GM12865 (cell line): Measurements from ENCODE around the gene ALDH1A3.

Source experiments
- DNase-seq: peaks from one replicate; pipeline ENCODE4 v3.0.0; 2010; ENCODE audit warnings: low read depth
- H3K4me3 ChIP-seq: 2 replicates; pipeline ENCODE4 v1.5.1; 2011; ENCODE audit warnings: mild to moderate bottlenecking, low read depth, low read length, control low read depth
- TF ChIP-seq, protein P1 (sequence below): IDR thresholded peaks from 2 replicates; pipeline ENCODE4 v1.5.1; 2011; ENCODE audit warnings: low read length, control low read depth, low read depth, inconsistent platforms; ENCODE audit not compliant: insufficient read depth; ENCODE audit errors: missing control alignments

The ALDH1A3 gene

DNA sequence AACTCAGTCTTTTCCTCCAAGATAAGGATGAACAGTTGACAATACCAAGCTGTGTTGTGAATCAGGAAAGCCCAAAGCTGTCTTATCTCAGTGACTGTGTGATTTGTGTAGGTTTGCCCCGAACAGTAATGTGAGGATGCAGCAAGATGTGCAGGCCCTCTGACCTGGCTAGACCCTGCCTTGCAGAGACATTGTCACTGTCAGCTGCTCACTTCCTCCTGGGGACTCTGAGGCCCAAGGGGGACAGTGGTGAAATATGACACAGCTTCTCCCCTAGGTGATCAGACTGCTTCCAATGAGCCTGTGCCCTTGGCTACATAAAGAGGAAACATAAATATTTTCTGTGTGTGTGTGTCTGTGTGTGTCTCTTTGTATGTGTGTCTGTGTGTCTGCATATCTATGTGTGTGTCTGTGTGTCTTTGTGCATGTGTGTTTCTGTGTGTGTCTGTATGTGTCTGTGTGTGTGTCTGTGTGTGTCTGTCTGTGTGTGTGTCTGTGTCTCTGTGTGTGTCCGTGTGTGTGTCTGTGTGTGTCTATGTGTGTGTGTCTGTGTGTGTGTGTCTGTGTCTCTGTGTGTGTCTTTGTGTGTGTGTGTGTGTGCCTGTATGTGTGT, 61.2 kb downstream of the ALDH1A3 start:
- peak; percentile 83 for DNase-seq
- TF ChIP-seq, protein P1, sequence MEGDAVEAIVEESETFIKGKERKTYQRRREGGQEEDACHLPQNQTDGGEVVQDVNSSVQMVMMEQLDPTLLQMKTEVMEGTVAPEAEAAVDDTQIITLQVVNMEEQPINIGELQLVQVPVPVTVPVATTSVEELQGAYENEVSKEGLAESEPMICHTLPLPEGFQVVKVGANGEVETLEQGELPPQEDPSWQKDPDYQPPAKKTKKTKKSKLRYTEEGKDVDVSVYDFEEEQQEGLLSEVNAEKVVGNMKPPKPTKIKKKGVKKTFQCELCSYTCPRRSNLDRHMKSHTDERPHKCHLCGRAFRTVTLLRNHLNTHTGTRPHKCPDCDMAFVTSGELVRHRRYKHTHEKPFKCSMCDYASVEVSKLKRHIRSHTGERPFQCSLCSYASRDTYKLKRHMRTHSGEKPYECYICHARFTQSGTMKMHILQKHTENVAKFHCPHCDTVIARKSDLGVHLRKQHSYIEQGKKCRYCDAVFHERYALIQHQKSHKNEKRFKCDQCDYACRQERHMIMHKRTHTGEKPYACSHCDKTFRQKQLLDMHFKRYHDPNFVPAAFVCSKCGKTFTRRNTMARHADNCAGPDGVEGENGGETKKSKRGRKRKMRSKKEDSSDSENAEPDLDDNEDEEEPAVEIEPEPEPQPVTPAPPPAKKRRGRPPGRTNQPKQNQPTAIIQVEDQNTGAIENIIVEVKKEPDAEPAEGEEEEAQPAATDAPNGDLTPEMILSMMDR: no peak
- H3K4me3 ChIP-seq: peak overlapping the region; percentile 2

DNA sequence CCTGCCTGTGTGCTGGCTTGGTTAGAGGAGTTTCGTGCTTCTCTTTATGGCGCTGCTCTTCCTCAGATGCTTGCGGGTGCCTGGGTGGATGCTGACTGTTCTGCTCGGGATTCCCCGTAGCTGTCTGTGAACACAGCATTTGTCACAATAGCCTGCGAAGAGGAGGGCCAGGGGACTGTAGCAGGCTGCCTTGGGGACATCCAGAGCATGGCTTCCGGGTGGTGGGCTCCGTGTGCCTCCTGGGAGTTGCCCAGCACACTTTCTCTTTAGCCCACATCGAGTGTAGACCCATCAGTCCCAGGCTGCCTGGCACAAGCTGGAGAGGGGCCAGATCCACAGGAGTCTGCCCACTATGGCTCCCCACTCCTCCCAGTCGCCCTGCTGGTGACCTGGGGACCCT, 61.9 kb downstream of the ALDH1A3 start:
- H3K4me3 ChIP-seq: peak overlapping the region; percentile 2
- TF ChIP-seq, protein P1: no peak
- peak; percentile 86 for DNase-seq

DNA sequence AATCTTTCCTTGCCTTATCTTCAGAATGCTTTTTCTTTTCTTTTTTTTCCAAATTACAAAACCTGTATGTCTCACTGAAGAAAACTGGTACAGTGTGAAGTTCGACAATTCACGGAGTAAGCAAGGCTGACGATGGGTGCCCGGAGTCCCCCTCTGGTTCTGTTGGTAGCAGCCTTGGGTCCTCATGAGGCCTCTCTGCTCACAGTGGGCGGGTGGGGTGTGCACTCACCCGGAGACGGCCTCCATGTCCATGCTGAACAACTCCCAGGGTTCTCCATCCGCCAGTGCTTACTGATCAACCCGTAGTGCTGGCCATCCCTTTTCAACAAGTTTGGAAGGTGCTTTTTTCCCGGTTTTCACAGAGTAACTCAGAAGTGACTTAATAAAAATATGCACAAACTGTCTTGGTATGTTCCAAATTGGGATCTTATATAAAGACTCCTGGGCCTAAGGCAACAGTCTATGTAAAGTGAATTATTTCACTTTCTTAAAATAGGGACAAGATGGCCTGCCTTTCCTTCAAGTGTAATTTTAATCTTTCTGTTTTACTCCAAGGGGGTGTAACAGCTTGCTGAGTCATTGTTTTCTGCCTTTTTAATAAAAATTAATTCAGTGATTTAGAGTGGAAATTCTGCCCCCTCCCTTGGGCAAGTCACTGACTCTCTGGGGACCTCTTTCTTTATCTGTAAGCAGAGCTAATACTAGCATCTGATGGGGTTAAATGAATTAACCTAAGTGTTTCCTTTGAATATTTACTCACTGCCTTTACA, 63.2 kb downstream of the ALDH1A3 start:
- no peak for DNase-seq
- 0 out of 2 replicates have a peak overlapping the region, but pooled peaks have one; percentile 14 for H3K4me3 ChIP-seq
- TF ChIP-seq, protein P1: no peak

DNA sequence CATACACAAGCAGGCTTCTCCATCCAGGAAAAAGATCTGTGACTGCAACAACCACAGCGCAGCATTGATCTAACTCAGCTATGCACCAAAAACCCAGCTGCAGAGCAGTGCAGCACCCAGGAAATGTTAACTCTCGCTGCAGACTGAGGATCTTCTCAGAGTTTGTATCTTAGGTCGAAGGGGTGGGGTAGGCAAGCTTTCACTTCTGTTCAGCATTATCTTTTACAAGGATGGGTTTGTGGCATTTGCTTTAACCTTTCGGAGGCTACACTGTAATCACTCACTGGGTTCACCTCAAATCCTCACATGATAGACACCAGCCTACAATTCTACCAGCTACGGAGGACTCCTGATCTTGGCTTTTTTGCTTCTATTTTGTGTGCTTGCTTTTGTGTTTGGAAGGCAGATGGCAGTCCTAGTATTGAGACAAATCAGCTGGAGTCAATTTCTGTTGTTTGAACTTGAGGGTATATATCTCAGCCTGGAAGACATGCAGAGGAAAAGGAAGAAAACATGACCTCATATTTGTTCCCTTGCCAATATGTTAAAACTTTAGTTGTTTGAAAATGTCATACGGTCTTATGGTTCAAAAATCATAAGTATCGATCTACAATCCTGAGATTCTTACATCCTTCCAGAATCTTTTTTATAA, 64.7 kb downstream of the ALDH1A3 start:
- DNase-seq: peak; percentile 53
- no peak overlapping the region for H3K4me3 ChIP-seq
- TF ChIP-seq, protein P1: no peak

DNA sequence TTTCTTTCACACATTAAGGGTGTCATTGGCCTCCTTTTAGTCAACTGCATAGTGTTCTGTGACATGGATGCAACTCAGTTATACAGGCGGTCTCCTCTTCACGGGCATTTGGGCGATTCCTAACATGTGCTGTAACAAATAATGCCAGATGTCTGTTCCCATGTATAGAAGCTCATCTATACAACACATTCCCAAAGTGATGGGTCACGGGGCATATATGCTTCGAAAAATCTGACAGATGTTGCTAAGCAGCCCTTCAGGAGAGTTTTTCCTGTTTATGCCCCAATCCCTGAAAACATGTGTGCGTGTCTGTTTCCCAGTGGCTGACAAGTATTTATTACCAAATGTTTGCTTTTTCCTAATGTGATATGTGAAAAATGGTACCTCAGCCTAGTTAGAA, 65.4 kb downstream of the ALDH1A3 start:
- no peak for DNase-seq
- TF ChIP-seq, protein P1: no peak
- H3K4me3 ChIP-seq: no peak overlapping the region

DNA sequence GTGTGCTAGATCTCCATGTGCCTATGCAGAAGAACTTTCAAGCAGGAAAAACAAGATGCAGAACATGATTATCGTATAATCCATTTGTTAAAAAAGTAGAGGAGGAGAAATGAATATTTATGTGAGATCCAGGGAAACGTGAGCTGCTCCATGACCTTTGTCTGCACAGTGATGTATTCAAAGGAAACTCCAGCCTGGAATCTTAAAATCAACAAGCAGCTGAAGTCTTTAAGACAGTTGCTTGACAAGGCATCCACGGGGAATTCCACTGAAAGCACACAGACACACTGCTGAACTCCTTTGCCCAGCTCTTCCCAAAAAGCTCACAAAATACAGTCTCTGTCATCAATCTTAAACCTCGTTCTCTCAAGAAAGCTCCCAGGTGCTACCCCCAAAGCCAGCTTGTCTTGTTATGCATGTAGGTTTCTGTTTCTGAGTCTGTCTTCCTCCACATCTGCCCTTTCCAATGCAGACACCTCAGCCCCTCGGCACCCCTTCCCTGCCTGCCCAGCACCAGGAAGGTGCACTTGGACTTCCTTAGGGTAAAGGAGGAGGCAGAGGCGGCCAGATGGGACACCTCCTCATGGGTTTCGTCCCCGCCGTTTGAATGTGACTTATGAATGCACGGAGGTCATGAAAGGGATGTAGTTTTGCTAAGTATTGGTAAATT, 68.3 kb downstream of the ALDH1A3 start:
- DNase-seq: peak; percentile 39
- TF ChIP-seq, protein P1: no peak
- no peak overlapping the region for H3K4me3 ChIP-seq
